GM19324 (cell line): ENCODE data around the gene TERT.
"Not testable (repeated sequence)": the region's sequence is repeated elsewhere in the genome, so short reads cannot be mapped to it uniquely, and the experiment has no call there.

Experiments
- ATAC-seq: cut with Tn5 transposase; IDR thresholded peaks from one replicate; pipeline ENCODE4 v1.9.1; 2021; ENCODE audit warnings: mild to moderate bottlenecking, moderate library complexity; ENCODE audit not compliant: unreplicated experiment, low FRiP score

The TERT gene

GRCh38 chr5:1331861-1332405 lies 37.1 kb upstream of the TERT start:
- no peak for ATAC-seq

GRCh38 chr5:1330847-1331831 lies 36.3 kb upstream of the TERT start:
- no peak for ATAC-seq

DNA sequence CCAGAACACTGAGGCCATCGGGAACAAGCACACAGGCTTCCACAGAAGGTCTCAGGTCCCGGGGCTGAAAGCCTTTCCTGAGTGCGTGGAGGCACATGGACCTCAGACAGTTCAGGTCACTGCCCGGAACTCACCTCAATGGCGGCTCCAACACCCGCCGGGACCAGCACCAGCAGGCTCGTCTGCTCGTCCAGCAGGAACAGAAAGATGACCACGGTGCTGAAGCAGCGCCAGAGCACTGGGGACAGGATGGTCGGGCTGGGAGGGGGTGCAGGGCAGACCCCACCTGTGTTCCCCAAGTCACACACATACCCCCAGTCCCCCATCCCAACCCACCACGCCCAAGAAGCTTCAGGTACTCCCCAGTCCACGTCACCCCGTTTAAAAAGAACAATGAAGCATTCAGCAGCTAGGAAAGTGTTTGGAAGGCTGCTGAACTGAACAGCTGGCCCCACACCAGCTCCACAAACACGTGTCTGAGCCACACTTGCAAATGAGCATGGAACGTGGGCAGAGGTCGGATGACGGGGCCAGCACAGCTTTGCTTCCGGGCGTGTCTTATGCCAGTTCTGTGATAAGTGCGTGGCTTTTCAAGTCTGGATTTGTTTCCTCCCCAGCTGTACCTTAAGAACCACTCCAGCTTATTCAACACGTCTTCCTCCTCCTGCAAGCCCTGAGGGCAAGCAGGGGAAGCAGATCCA lies 35.4 kb upstream of the TERT start:
- no peak for ATAC-seq

GRCh38 chr5:1329111-1329579 lies 34.3 kb upstream of the TERT start:
- no peak for ATAC-seq

DNA sequence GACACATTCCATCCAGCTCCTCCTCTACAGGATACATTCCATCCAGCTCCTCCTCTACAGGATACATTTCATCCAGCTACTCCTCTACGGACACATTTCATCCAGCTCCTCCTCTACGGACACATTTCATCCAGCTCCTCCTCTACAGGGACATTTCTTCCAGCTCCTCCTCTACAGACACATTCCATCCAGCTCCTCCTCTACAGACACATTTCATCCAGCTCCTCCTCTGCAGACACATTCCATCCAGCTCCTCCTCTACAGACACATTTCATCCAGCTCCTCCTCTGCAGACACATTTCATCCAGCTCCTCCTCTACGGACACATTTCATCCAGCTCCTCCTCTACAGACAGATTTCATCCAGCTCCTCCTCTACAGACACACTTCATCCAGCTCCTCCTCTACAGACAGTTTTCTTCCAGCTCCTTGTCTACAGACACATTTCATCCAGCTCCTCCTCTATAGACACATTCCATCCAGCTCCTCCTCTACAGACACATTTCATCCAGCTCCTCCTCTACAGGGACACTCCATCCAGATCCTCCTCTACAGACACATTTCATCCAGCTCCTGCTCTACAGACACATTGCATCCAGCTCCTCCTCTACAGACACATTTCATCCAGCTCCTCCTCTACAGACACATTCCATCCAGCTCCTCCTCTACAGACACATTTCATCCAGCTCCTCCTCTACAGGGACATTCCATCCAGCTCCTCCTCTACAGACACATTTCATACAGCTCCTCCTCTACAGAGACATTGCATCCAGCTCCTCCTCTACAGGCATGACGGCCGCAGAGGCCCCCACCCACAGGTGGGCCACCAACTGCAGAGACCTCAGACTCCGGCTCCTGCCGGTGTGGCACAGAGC lies 33.6 kb upstream of the TERT start:
- ATAC-seq: not testable (repeated sequence)

DNA sequence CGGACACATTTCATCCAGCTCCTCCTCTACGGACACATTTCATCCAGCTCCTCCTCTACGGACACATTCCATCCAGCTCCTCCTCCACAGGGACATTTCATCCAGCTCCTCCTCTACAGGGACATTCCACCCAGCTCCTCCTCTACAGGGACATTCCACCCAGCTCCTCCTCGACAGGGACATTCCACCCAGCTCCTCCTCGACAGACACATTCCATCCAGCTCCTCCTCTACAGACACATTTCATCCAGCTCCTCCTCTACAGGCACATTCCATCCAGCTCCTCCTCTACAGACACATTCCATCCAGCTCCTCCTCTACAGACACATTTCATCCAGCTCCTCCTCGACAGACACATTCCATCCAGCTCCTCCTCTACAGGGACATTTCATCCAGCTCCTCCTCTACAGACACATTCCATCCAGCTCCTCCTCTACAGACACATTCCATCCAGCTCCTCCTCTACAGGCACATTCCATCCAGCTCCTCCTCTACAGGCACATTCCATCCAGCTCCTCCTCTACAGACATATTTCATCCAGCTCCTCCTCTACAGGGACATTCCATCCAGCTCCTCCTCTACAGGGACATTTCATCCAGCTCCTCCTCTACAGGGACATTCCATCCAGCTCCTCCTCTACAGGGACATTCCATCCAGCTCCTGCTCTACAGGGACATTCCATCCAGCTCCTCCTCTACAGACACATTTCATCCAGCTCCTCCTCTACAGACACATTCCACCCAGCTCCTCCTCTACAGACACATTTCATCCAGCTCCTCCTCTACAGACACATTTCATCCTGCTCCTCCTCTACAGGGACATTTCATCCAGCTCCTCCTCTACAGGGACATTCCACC lies 32.3 kb upstream of the TERT start:
- not testable (repeated sequence) for ATAC-seq

GRCh38 chr5:1326532-1326875 lies 31.6 kb upstream of the TERT start:
- not testable (repeated sequence) for ATAC-seq

GRCh38 chr5:1325870-1326531 lies 31.1 kb upstream of the TERT start:
- ATAC-seq: no peak

DNA sequence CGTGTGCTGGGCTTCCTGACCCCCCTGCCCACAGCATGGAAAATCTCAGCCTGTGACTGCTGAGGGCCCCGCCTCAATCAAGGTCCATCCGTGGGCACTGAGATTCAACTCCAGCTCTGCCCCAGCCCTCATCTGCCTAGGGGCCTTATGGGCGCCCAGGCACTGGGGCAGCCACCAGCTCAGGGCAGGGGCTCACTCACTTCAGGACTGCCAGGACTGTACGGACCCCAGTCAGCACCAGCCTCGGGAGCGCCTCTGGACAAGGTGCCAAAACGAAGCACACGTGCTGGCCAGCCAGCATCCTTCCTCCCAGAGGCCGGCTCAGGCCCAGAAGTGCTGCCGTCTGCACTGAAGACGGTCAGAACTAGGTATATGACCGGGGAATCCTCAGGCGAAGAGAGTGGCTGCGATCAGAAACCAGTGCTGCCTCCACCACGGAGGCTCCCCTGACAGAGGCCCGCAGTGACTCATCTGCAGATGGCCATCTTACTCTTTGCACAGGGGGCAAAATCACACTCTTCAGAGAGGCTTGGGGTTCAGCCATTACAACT lies 30.4 kb upstream of the TERT start:
- no peak for ATAC-seq

DNA sequence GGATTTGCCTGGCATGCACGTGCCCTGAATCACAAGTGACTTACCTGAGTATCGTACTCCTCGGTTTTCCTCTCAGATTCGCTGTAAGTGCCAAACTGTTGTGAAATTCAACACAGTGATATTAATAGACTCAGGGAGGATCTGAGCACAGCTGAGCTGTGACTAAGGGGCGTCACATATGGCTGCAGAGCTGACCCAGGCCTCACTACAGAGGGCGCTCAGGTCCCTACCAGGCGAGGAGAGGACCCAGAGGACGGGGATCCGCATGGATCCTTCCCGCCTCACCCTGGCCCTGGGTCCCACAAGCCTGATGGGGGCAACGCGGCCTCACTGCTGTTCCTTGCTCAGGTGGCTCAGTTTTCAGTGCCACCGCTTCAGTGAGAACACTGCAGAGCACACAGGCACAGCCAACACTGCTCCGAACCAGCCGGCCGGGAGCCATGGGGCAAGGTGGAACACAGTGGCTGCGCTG lies 29.9 kb upstream of the TERT start:
- ATAC-seq: no peak

- ATAC-seq: no peak
These were observed 29.4 kb upstream of the TERT start for GRCh38 chr5:1324301-1324700.

DNA sequence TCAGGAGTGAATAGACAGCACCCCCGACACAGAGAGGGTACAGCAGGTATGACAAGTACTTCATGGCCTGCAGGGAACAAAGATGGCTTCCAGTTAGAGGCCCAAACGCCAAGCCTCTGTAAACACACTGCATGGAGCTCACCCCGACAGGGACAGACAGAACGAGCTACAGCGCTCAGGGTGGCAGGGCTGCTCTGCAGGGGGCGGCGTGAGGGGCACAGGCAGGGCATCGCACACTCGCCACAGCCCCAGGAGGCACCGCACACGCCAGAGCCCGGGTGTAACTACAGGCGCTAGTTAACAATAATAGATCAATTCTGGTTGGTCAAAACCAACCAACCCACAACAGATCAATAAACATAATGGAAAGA lies 28.9 kb upstream of the TERT start:
- ATAC-seq: no peak

DNA sequence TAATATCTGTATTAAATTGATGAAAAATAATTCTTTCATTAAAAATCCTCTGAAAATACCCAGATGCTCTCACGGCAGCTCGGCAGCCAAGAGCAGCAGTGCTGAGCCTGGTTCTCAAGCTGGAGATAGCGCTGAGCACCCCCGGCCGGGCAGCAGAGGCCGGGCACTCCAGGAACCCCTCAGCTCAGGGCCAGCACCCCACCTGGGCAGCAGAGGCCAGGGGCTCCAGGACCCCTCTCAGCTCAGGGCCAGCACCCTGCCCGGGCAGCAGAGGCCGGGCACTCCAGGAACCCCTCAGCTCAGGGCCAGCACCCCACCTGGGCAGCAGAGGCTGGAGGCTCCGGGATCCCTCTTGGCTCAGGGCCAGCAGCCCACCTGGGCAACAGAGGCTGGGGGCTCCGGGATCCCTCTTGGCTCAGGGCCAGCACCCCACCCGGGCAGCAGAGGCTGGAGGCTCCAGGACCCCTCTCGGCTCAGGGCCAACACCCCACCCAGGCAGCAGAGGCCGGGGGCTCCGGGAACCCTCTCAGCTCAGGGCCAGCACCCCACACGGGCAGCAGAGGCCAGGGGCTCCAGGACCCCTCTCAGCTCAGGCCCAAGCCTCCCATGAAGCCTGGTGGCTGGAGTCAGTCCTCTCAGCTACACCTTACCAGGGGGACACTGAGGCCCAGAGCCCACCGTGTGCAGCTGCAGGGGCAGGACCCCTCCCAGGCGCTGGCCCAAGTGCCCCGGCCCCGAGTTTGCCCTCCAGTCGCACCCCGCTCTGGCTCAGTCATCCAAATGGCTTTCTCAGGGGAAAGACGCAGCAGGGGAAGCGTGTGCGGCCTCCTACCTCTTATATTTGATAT lies 28.3 kb upstream of the TERT start:
- no peak for ATAC-seq

- ATAC-seq: no peak
These were observed 27.4 kb upstream of the TERT start for GRCh38 chr5:1322036-1322900.

GRCh38 chr5:1321576-1321975 lies 26.7 kb upstream of the TERT start:
- no peak for ATAC-seq

- ATAC-seq: no peak
These were observed 25.8 kb upstream of the TERT start for GRCh38 chr5:1320436-1321344.
